HL-60 (cell line): ENCODE measurements around the gene WDR90.

Source experiments
- DNase-seq, 2 experiments: peaks; one replicate each; pipeline ENCODE4 v3.0.0-alpha.2; 2010 to 2020; ENCODE audit warnings: low read depth in 1 of 2, low spot score in 1 of 2
- H3K27ac ChIP-seq: fragments of 250-450 bp; sonication (Bioruptor Pico); replicated peaks from 2 replicates; pipeline ENCODE4 v1.5.1; 2020; ENCODE audit warnings: mild to moderate bottlenecking, moderate library complexity
- H3K27me3 ChIP-seq: fragments of 250-450 bp; sonication (Bioruptor Pico); 2 replicates; pipeline ENCODE4 v1.5.1; 2021; ENCODE audit warnings: mild to moderate bottlenecking, moderate library complexity; ENCODE audit not compliant: insufficient read depth, poor library complexity, severe bottlenecking
- H3K4me3 ChIP-seq: replicated peaks from 2 replicates; pipeline ENCODE4 v1.5.1; 2011; ENCODE audit warnings: mild to moderate bottlenecking, control low read depth, low read length; ENCODE audit not compliant: insufficient read depth
- CTCF ChIP-seq: IDR thresholded peaks from one replicate; pipeline ENCODE4 v1.5.1; 2011; ENCODE audit warnings: low read length, control low read depth, inconsistent platforms; ENCODE audit not compliant: insufficient read depth
- GABPA ChIP-seq: IDR thresholded peaks from 2 replicates; pipeline ENCODE4 v1.6.1; 2012; ENCODE audit warnings: low read depth
- POLR2AphosphoS5 ChIP-seq: IDR thresholded peaks from 2 replicates; pipeline ENCODE4 v1.6.1; 2012; ENCODE audit warnings: low read depth
- SPI1 ChIP-seq: IDR thresholded peaks from 2 replicates; pipeline ENCODE4 v1.6.1; 2012; ENCODE audit warnings: low read depth, mild to moderate bottlenecking, borderline replicate concordance
- TF ChIP-seq, protein P1 (sequence below): IDR thresholded peaks from 2 replicates; pipeline ENCODE4 v1.6.1; 2012; ENCODE audit warnings: low read depth; ENCODE audit not compliant: insufficient replicate concordance

WDR90 gene

GRCh38 chr16:630249-630814 lies 18.8 kb upstream of the WDR90 start:
- Histone ChIP-seq H3K4me3 (no peak overlapping the region), H3K27ac (no peak overlapping the region), H3K27me3 (no peaks in the 10 kb centered on the region)
- TF ChIP-seq POLR2AphosphoS5 (no peak), SPI1 (no peak), CTCF (no peak)
- TF ChIP-seq, protein P1, sequence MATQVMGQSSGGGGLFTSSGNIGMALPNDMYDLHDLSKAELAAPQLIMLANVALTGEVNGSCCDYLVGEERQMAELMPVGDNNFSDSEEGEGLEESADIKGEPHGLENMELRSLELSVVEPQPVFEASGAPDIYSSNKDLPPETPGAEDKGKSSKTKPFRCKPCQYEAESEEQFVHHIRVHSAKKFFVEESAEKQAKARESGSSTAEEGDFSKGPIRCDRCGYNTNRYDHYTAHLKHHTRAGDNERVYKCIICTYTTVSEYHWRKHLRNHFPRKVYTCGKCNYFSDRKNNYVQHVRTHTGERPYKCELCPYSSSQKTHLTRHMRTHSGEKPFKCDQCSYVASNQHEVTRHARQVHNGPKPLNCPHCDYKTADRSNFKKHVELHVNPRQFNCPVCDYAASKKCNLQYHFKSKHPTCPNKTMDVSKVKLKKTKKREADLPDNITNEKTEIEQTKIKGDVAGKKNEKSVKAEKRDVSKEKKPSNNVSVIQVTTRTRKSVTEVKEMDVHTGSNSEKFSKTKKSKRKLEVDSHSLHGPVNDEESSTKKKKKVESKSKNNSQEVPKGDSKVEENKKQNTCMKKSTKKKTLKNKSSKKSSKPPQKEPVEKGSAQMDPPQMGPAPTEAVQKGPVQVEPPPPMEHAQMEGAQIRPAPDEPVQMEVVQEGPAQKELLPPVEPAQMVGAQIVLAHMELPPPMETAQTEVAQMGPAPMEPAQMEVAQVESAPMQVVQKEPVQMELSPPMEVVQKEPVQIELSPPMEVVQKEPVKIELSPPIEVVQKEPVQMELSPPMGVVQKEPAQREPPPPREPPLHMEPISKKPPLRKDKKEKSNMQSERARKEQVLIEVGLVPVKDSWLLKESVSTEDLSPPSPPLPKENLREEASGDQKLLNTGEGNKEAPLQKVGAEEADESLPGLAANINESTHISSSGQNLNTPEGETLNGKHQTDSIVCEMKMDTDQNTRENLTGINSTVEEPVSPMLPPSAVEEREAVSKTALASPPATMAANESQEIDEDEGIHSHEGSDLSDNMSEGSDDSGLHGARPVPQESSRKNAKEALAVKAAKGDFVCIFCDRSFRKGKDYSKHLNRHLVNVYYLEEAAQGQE: no peak
- no peak for DNase-seq

GRCh38 chr16:630815-631405 lies 18.3 kb upstream of the WDR90 start, which contains the start of gene WFIKKN1:
Gene WFIKKN1, plus strand, starts transcription at chr16:630985. Its CDS starts 269 bp downstream, at chr16:631254.
- H3K4me3 ChIP-seq: no peak within 1 kb of the TSS
- no peak within 1 kb of the TSS for H3K27ac ChIP-seq
- DNase-seq: no peak
- no peak for TF ChIP-seq CTCF
- H3K27me3 ChIP-seq: no peaks in the 10 kb centered on the region

DNA sequence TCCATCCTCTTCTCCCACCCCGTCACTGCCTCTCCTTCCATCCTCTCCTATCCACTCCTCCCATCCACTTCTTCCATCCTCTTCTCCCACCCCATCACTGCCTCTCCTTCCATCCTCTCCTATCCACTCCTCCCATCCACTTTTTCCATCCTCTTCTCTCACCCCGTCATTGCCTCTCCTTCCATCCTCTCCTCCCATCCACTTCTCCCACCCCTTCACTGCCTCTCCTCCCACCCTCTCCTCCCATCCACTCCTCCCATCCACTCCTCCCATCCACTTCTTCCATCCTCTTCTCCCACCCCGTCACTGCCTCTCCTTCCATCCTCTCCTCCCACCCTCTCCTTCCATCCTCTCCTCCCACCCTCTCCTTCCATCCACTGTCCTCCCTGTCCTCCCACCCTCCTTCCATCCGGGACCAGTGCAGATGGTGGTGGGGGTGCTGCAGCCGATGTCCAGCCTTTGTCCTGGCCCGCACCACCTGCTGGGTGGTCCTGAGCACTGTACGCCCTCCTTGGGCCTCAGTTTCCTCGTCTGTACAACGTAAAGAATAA lies 17.3 kb upstream of the WDR90 start:
- H3K27me3 ChIP-seq: no peaks in the 10 kb centered on the region
- H3K4me3 ChIP-seq: no peak overlapping the region
- TF ChIP-seq, protein P1: no peak
- no peak for TF ChIP-seq POLR2AphosphoS5
- no peak for TF ChIP-seq GABPA
- no peak for TF ChIP-seq CTCF
- TF ChIP-seq SPI1: no peak
- H3K27ac ChIP-seq: no peak overlapping the region
- DNase-seq: no peak
